GM19351 (cell line): ENCODE results near the gene MRPL14.
"Not testable (repeated sequence)": the region's sequence is repeated elsewhere in the genome, so short reads cannot be mapped to it uniquely, and the experiment has no call there.

ENCODE experiments used
- ATAC-seq: cut with Tn5 transposase; IDR thresholded peaks from one replicate; pipeline ENCODE4 v1.9.1; 2021; ENCODE audit warnings: mild to moderate bottlenecking, moderate library complexity; ENCODE audit not compliant: unreplicated experiment

MRPL14 gene

GRCh38 chr6:44102527-44102926, 24.7 kb downstream of the MRPL14 start:
- no peak for ATAC-seq

- ATAC-seq: no peak
Observed at GRCh38 chr6:44101832-44102231, 25.4 kb downstream of the MRPL14 start.

GRCh38 chr6:44100088-44100550, 27.1 kb downstream of the MRPL14 start:
- ATAC-seq: no peak

- ATAC-seq: no peak
Observed at GRCh38 chr6:44099192-44099591, 28.1 kb downstream of the MRPL14 start.

DNA sequence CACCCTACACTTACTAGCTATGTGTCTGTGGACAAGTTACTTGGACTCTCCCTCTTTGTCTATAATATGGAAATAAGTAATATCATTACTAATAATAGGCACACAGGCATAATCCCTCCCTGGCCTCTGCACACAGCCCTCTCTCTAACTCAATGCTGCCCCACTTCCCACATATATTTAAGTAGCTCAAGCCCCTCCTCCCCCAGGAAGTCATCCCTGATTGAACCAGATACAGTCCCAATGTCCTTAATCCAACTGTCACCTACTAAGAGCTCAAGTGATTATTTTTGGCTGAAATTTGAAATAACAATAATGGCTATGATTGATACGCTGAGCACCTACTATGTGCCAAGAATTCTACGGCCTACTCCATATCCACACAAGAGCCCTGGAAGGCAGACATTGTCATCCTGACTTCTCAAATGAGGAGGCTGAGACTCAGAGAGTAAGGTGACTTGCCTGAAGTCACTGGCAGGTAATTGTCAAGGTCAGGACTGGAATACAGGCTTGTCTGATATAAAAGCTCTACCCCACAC, 29.4 kb downstream of the MRPL14 start:
- ATAC-seq: no peak

GRCh38 chr6:44096612-44097011, 30.6 kb downstream of the MRPL14 start:
- no peak for ATAC-seq

GRCh38 chr6:44095243-44095623, 32.0 kb downstream of the MRPL14 start:
- not testable (repeated sequence) for ATAC-seq

GRCh38 chr6:44094403-44095242, 32.6 kb downstream of the MRPL14 start:
- no peak for ATAC-seq

DNA sequence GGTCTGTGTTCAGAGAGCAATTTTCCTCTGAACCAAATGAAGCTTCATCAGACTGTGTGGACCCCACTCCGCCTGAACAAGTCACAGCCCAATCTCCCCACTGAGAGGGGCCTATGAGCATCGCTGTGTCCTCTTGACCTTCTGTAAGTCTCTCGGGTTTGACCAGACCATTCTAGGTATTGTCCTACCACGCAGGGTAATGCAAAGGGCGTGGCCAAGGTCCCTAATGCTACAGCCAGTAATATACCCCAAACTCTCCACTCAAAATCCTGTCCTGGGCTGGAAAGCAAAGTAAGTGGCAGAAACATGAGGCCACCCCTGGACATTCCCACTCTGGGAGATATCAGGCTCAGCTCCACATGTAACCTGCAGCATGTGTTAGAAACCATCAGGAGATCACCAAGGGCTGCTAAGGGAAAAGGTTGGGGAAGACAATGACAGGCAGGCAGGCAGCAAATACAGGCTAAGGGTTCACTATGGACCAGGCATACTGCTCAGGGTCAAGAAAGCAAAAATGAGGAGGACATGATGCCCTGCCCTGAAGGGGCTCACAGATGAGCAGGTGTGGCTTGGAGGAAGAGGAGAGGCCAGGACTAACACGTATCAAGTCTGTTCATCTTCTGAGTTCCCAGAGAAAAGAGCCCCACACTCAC, 33.4 kb downstream of the MRPL14 start:
- no peak for ATAC-seq

DNA sequence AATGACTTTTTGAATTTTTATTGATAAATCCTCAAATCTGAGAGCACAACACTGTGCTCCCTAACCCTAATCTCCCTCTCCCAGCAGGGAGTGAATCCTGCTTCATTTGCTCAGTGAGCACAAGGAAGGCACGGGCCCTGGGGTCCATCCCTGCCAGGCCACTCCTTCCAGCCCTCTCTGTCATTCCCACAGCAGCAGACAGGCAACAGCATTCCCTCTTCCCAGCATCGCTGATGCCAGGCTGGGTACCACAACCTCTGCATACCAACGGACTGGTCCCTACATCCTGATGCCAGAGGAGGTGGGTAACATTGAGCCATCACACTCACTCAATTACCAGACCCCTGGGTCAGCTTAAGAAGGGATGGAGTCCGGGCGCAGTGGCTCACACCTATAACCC, 34.2 kb downstream of the MRPL14 start:
- no peak for ATAC-seq

DNA sequence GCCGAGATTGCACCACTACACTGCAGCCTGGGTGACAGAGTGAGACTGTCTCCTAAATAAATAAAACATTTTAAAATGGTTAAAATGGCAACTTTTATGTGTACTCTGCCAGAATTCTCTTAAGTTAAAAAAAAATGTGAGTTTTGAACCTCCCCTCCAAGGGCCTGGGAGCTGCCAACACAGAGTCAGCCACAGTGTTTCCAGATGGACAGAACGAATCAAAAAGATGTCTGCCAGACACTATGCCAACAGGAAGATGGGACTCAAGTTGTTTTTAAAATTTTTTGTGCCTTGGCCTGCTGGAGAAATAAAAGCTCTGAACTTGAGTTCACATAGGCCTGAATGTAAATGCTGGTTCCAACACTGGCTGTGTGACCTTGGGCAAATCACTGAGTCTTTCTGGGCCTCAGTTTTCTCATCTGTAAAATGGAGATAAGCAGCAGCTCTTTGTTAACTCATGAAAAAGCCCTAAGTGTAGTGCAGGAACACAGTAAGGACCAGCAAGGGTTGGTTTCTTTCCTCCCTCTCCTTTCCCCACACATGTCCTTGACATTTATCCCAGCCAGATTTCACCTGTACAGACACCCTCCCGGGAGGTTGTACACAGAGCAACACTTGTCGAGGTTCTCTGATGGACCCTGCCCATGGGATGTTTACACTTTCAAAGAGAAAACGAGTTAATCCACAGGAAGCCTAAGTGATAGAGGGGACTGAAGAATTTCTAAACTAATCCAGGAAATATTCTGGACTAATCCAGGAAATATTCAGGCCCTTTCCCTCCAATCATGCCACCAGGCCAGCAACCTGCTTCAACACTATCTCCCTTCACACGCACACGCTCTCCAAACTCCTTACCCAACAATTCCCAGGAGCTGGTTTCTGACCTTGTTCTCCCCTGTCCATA, 35.0 kb downstream of the MRPL14 start:
- no peak for ATAC-seq

- ATAC-seq: not testable (repeated sequence)
Observed at GRCh38 chr6:44091356-44091755, 35.9 kb downstream of the MRPL14 start.

DNA sequence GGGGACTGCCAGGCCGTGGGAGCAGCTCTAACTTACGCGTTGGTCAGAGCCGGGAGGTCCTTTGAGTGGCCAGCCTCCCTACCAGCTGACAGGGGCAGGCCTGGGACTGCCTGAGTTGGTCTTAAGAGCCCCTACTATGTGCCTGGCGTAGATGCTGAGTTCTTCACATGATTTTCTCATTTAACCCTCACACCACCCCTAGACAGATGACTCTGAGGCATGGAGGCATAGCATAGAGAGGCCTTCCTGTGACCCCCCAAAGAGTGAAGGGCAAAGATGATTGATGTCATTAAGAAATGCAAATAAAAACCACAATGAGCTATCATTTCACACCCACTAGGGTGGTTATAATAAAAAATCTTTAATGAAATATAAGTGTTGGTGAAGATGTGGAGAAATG, 36.8 kb downstream of the MRPL14 start:
- no peak for ATAC-seq

DNA sequence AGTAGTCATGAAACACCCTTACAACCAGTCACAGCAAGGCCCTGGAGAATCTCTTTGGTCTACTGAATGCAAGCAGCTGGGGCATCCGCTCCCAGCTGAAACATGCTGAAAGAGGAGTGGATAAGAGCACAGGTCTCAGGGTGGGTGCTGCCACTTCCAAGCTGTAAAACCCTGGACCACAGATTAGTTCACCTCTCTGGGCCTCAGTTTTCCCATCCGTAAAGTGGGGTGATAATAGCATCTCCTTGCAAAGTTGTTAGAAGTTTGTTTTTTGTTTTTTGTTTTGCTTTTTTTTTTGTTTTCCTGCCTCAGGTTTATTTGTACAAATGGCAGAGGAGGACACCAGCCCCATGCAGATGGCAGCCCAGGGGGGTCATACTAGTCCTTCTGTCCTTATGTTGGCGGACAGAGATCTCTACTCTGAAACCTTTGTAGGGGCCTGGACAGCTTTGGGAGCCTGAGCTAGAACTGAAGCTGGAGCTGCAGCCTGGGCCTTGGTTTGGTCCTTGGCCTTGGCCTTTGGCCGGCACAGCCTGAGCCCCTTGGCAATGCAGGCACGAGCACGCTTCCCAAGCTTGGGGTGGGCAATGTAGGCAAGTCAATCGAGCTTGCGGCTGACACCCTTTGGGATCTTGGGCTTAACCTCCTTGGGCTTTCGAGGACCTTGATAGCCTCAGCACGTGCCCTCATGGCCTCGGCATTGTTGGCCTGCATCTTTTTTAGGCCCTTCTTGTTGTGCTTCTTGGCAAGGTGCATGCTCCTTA, 38.2 kb downstream of the MRPL14 start:
- no peak for ATAC-seq

- ATAC-seq: no peak
Observed at GRCh38 chr6:44087623-44088022, 39.6 kb downstream of the MRPL14 start.

DNA sequence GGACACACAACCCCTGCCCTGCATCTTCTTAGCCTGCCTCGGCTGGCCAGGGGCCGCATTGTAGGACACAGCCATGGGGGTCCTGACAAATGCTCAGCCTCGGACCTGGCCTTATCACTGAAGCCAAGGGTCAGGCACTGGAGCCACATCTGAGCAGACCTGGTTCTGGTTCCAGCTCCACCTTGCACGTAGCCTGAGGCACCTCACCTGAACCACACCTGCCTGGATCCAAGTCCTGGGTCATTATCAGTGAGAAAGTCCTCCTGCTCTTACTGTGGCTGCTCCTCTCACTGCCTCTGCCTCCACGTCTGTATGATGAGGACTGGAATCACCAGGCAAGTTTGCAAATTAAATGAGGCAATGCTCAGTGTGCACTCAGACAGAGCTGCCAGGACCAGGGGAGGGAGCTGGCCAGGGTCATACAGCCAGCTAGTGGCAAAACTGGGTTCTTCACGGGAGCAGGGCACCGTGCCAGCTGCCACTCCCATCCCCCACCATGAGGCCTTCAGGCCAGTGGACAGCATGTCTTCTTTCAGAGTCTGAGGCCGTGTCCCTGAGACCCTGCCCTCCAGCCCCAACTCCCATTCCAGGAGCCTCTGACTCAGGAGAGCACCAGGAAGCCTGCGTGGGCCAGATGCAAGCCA, 40.2 kb downstream of the MRPL14 start:
- ATAC-seq: no peak

DNA sequence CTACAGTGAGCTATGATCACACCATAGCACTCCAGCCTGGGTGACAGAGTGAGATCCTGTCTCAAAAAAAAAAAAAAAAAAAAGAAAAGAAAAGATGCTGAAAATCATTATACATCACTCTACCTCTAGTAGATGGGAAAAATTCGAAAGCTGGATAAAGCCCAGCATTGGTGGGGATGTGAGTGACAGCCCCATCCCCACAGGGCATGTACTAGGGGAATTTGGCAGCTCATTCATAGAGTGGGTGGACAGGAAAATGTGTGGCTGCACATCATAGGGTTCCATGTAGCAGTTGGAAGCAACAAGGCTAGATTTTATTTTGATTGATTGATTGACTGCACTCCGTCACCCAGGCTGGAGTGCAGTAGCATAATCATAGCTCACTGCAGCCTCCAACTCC, 42.0 kb downstream of the MRPL14 start:
- ATAC-seq: no peak

- no peak for ATAC-seq
Observed at GRCh38 chr6:44084231-44085014, 42.8 kb downstream of the MRPL14 start.

GRCh38 chr6:44082872-44083321, 44.4 kb downstream of the MRPL14 start:
- ATAC-seq: no peak
